Measurements from ENCODE around the gene MYO10.

MYO10 gene

DNA sequence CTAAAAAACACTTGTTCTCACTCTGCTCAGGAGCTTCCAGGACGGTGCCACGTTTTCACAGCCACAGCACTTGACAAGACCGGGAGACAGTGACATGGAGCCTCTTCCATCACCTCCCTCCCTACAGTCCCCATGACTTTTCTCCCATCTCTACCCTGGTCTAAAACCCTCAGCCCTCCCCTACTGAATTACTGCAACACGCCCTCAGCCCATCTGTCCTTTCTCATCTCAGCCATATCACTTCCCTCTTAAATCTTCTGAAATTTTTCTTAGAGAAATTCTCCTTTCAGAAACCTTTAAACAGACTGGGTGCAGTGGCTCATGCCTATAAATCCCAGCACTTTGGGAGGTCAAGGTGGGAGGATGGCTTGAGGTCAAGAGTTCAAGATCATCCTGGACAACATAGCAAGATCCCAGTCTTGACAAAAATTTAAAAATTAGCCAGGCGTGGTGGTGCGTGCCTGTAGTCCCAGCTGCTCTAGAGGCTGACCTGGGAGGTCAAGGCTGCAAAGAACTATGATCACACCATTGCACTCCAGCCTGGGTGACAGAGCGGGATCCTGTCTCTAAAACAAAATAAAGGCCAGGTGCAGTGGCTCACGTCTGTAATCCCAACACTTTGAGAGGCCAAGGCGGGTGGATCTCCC lies 125.8 kb downstream of the MYO10 start:
- no peak for DNase-seq (ENCODE audit: low spot score)

DNA sequence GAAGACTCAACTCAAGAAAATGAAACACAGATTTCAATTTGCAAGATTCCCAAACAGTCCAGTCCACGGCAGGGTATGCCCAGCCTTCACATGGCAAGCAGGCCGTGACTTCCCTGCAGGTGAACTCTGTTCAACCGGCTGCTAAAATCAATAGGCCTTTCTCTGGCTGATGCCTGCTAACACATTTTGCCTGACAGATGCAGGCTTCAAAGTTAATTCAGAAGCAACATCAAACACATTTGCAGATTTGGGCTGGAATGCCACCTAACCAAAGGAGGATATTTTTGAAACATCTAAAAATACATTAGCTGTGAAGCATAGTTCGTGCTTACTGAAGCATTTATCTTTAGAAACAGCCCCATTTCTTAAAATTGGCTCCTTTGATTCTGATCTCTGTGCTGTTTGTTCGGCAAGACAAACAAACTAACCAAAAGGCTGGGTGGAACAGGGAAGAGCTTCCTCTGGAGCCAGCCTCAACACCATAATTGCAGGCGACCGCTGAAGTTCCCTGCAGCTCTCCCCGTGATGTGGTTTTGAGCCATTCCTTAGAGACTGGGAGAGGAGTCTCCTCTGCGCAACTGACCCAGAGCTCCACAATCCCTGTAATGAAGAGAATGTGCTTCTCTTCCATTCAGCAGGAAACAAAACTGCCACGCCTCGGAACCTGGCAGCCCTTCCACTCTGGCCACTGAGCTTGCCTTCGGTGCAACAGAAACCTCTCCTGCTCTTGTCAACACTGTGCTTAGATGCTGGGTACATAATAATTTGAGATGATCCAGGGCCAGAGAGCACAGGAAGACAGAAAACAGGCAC lies 126.5 kb downstream of the MYO10 start:
- no peak for DNase-seq (ENCODE audit: low spot score)

DNA sequence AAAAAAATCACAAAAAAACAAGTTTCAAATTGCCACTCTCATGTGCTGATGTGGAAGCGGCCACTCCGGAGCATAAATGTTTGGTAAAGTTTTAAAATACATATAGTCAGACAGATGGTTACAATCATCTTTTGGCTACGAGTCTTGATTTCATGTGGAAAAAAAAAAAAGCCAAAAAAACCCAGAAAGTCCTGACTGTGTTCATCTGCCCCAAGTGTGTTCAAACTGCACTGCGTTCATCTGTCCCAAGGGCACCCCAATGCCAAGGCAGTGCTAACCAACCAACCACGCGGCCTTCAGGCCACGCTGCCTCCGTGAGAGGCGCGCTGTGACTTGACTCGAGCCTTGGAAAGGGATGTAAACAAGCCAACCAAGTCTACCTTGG lies 127.1 kb downstream of the MYO10 start:
- DNase-seq (ENCODE audit: low spot score), result no peak

DNA sequence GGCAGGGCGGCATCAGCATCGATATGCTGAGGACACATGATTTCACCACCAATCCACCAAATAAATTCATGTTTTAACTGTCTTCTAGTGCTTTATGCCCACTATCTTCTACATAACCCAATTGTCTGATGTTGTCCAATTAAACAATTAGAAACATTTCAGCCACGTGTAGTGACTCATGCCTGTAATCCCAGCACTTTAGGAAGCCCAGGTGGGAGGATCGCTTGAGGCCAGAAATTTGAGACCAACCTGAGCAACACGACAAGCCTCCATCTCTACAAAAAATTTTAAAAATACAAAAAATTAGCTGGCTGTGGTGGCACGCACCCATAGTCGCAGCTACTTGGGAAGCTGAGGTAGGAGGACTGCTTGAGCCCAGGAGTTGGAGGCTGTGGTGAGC lies 128.1 kb downstream of the MYO10 start:
- no peak for DNase-seq (ENCODE audit: low spot score)

DNA sequence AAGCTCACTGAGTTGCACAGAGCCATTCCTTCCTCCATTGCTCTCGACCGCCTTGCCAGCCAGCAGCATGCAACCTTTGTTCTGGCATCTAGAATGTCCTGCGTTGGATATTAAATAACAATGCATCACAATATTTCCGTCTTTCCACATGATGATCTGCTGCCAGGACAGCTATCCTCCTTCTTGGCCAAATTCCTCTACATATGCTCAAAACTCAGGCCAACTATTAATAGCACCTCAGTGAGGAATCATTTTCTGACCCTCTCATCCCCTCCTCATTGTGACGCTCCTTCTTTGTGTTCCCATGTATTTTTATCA lies 128.6 kb downstream of the MYO10 start:
- DNase-seq (ENCODE audit: low spot score), result no peak

DNA sequence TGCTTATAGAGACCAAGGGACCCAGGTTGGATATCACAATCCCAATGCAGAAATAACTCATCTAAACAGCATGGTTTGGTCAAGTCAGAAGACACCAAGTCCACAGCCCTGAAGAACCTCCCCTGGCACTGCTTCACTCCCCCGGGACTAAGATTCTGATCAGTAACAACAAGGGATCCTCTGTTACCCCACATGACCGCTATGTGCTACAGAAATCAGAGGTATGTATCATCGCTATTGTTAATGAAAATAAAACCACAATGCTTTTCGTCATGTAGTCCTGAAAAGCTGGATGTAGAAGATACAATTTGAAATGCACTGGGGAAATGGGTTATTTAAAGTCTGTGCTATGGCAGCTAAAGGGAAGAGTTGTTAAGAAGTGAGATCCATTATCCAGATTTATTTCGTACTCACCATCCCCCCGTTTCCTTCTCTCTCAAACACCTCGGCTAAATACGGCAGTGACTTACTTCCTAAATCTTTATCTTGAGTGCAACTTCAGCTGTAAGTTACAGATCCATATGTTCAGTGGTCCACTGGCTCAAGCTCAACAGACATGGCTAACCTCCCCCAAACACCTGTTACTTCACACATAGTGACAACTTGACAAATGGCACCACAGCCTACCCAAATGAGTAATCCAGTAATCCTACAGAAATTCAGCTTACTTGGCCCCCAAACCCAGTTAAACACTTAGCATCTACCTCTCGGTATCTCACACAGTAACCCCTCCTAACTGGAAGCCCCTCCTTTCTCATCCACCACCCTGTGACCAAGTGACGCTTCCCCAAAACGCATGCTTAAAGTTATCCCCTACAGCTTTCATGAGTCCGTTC lies 129.2 kb downstream of the MYO10 start:
- no peak for DNase-seq (ENCODE audit: low spot score)

DNA sequence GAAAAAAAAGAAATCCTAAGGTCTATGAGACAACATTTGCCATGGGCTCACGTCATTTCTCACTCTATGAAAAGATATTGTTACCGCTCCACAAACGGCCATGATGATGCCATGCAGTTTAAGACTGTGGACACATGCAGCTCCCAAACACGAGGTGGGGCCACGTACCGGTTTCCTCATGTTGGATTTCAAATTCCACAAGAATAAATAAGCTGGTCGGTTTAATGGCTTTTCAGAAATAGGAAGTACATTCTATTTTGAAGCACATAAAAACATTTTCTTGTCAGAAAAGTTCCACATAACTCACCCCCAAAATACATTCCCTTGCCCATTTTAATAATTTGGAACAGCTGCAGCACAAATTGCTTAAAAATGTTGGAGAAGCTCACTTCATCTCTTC lies 130.6 kb downstream of the MYO10 start:
- DNase-seq (ENCODE audit: low spot score), result no peak

DNA sequence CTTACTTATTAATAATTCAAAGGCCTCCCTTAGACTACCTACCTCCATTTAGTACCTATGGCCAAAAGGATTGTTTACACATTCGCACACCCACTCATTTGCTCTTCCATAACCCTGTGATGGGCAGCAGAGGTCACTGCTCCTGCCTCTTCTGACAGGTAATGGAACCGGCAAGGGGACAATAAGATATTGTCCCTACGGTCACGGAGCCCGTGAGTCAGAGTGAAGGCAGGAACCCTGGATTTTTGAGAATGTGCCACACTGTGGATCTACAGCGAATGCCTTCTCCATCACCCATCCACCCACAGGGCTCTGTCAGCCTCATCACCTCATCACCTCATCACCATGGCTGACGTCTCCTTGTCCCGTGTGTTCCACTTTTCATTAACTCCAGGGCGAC lies 132.3 kb downstream of the MYO10 start:
- DNase-seq (ENCODE audit: low spot score), result no peak

DNA sequence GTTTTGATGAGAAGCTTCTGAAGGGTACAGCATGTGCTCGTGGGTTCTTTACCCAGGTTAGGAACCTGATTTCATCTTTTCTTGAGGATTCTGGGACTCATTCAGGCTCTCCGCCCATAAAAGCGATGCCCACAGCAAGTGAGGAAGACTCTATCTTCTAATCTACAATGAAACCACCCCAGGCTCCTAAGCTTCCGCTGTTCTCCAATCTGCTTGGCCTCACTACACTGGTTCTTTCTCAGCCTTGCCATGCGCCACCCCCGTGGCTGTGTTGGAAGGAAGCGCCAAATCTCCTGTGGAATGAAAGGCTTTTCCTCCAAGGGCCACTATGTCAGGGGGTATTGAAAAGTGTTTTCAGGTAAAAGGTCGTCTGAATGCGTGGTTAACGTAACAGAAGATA lies 135.6 kb downstream of the MYO10 start:
- DNase-seq (ENCODE audit: low spot score), result no peak

DNA sequence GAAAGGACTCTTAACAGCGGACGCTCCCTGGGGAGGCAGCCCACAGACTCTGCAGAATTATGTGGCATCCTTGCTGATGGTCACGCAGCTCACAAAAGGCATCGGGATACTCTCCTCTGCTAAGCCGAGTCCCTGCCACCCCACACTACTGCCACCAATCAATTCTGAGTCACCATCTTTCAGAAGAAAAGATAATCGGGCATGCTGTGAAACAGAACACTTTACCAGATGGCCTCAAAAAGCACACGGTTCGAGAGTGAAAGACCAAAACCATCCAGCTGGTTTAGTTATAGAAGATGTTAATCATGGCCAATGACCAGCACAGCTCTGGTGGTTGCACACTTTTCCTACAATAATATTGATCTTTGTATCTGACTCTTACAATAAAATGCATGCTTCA lies 136.3 kb downstream of the MYO10 start:
- DNase-seq (ENCODE audit: low spot score), result no peak

DNA sequence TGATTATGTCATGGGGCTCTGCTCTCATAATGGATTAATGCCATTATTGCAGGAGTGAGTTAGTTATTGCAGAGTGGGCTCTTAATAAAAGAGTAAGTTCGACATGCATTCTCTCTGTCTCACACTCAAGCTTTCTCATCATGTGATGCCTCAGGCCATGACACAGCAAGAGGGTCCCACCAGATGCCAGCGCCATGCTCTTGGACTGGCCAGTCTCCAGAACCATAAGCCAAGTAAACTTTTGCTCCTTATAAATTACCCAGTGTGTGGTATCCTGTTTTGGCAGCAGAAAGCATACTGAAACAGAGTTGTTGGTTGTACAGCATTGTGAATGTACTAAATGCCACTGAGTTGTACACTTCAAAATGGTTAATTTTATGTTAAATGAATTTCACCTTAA lies 138.1 kb downstream of the MYO10 start:
- DNase-seq (ENCODE audit: low spot score), result no peak

DNA sequence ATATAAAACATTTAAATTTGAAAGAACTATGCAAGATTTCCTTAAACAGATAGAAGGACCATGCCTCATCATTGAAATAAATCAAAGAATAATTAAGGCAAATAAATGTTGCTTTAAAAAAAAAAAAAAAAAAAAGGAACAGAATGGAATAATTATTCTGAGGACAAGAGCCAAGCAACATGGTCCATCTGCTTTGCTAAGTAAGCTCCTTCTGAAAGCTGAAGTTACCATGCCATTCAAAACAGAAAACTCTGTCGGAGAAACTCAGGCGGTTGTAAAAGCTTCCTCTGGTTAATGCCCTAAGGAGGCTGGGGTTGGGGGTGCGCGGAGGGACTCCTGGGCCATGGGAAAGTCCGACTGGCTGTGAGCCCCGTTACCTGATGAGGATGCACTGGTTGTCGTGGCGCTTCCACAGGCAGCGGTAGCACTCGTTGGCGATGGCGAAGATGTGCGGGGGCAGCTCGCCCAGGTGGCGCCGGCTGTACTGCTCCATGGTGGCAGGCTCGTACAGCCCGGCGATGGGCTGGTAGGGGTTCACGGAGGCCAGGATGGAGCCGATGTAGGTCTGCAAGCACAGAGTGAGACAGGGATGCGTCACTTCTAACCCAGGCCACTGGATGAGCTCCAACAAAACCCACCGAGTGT lies 141.7 kb downstream of the MYO10 start:
- no peak for DNase-seq (ENCODE audit: low spot score)

DNA sequence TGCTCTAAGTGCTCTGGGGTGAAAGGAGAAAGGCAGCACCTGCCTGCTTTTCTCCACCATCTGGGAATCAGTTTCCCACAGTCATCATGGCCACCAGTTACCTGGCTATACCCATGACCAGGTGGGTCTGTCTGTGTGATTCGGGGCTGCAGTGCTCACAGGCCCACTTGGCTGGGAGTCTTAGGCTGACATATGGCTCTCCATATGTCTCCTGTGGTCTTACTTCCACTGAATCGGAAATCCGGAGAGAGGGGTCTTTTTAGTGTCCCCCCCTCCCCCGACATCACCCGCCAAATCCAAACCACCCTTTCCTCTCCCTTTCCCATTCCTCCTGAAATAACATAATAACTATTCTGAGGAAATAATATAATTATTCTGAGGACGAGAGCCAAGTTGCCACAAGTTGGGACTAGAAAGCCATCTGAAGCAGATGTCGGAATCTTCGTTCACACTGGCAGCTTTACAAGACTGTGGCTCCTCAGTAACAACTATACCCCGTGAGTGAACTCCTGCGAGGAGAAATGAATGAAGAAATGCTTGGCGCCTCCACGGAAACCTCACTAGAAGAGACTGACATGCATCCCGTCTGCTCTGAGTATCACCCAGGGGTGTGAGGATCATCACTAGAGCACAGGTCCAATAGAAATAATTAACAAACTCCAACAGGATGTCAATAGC lies 143.4 kb downstream of the MYO10 start:
- DNase-seq (ENCODE audit: low spot score), result no peak

DNA sequence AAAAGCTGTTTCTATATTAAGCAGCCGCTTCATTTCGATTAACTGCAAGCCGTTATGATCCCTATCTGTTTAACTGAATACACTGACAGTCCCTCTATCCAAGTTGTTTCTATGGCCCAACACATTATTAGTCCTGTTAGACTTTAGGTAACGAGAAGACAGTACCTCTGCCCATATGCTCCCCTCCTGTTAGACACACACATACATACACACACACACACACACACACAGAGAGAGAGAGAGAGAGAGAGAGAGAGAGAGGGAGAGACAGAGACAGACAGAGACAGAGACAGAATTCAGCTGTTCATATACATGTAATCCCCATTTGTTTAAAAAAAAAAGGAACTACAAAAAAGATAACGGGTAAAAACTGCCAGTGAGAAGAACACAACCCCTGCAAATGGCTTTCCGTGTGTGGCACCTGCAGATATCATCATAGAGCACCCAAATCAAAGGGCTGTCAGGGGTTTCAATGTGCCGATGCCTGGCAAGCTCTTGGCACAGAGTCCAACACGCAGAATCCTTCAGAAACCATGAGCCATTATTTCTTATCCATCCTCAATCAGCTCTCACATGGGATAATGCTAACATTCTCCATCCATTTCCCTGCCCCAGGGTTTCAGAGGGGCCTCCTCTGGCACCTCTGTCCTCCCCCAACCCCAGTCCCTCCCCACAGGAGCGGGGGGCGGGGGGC lies 144.0 kb downstream of the MYO10 start:
- DNase-seq (ENCODE audit: low spot score), result no peak

DNA sequence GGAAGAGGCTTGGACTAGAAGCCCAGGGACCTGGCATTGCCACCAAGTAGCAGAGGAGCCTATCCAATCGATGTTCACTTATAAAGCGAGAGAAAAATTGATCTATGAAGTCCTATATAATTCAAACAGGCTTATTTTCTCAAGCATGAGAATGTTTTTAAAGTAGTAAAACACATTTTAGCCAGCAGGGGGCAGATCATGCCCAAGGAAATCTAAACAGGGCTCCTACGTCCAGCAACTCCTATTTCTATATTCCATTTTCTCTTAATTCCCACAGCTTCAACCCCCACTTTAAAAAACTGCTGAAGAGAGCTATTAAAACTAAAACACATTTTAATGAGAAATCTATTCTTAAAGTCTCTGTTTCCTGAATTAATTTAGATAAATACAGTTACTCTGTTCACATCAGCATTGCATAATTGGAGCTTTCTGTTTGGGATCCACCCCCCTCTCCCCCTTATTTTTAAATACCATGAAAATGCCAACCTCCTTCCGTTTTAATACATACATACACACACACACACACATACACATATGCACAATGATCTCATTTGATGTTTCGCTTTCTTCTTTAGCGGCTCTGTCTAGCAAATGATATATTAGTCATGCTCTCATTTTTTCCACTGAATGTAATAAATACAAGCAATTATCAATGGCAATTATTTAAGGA lies 144.9 kb downstream of the MYO10 start:
- DNase-seq (ENCODE audit: low spot score), result peak; percentile 38

DNA sequence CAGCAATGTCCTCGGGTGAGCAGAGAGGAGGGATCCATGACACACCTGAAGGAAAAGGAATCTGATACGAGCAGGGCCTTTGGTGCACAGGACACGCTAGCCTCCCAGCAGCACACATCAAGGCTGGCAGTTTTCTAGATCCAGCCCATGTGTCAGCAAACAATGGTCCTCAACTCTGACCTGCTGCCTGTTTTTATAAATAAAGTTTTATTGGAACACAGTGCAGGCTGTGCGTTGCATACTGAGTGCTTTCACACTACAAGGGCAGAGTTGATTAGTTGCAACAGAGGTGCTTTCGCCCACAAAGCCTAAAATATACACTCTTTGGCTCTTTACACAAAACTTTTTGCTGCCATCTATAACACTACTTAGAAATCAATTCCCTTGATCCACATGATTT lies 147.1 kb downstream of the MYO10 start:
- DNase-seq (ENCODE audit: low spot score), result no peak

DNA sequence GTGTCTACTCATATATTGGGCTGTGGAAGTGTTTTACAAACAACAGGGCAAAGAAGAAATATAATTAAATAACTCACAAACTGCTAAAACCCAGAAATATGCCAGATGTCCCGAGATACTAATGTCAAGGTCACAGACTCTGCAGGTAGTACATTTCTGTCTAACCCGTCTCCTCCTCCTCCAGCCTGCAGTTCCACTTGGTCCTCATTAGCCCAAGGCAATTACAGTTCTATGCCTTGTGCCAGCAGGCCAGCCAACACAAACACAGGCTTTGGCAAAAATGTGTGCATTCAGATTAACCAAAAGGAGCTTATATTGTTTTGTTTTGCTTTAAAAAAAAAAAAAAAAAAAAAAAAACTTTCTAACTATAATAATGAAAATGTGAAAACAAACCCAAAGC lies 148.8 kb downstream of the MYO10 start:
- DNase-seq (ENCODE audit: low spot score), result no peak

DNA sequence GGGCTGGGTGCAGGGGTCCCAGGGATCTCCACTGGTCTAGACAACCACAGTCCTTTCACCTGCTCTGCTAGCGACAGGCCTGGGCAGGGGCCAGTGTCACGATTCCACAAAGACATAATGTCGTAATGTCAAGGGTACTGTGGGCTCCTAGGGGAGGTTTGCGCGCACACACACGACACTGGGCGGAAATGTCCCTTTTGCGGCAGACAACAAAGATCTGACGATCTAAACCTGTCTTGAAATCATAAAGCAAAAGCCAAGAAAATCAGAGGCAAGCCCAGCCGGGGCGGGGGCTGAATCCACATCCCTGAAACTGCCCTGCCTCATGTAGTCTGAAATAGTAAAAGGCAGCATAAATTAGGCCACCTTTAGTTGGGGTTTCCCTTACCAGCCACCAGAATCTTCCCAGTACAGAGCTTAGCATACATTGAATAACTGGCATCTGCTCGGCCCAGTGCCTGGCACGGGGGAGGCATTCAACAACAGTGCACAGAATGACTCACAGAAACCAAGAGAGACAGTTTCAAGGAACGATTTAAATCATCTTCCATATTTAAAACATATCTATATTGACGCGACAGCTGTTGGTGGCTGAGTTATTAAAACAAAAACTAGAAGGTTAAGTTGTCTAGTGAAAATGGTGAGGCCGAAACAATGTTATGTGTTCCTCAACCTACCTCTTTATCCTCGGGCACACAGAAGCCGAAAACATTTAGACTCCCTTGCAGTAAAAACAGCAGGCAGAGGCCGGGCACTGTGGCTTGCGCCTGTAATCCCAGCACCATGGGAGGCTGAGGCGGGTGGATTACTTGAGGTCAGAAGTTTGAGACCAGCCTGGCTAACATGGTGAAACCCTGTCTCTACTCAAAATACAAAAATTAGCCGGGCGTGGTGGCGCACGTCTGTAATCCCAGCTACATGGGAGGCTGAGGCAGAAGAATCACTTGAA lies 151.0 kb downstream of the MYO10 start:
- DNase-seq (ENCODE audit: low spot score), result no peak

DNA sequence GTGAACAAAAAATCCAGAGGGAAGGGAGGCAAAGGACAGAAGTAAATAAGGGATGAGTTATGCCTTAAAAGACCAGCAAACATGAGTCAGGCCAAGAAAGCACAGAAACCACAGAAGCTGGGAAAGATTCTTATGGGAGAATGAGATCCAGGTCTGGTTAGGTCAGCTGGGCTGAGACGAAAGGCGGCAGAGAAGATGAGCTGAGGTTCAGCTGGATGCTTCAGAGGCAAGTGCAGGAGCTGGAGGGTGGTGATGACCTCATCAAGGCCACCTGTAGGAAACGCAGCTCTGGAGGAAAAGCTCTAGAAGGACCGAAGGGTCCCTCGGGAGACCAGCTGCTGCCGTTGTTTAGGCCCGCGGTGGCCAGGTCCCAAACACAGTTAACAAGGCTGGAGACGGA lies 152.0 kb downstream of the MYO10 start:
- no peak for DNase-seq (ENCODE audit: low spot score)

Data from HuH-7.5 (cell line).